GM21367 (cell line): ENCODE results near the gene PRPSAP2.
"Not testable (repeated sequence)": the region's sequence is repeated elsewhere in the genome, so short reads cannot be mapped to it uniquely, and the experiment has no call there.

Experiments used
- ATAC-seq: cut with Tn5 transposase; IDR thresholded peaks from one replicate; pipeline ENCODE4 v1.9.1; 2021; ENCODE audit not compliant: unreplicated experiment

The PRPSAP2 gene

GRCh38 chr17:18937981-18938691, 80.2 kb downstream of the PRPSAP2 start:
- no peak for ATAC-seq

DNA sequence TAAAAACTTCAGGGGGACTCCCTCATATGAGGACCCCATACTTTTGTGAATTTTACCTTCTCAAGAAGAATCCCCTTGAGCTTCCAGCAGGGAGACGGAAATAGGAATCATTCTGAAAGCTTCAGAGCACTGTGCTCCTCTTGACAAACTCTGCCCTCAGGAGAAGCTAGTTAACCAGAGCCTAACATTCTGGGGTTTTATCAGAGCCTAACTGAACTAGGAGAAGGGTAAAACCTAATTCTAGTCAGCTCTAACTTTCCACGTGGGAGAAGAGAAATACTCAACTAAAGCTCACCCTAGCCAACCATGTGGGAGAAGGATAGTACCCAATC, 80.7 kb downstream of the PRPSAP2 start:
- ATAC-seq: no peak

DNA sequence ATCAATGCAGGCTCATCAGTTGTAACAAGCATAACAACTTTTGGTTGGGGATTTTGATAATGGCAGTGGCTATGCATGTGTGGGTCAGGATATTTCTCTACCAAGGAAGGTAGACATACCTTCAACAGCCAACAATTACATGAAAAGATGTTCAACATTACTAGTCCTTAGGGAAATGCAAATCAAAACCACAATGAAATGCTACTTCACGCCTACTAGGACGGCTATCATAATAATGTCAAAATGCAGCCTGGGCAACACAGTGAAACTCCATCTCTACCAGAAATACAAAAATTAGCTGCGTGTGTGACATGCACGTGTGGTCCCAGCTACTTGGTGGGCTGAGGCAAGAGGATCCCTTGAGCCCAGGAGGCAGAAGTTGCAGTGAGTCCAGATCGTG, 86.7 kb downstream of the PRPSAP2 start:
- no peak for ATAC-seq

- no peak for ATAC-seq
Measured at GRCh38 chr17:18946536-18946935, 88.6 kb downstream of the PRPSAP2 start.

DNA sequence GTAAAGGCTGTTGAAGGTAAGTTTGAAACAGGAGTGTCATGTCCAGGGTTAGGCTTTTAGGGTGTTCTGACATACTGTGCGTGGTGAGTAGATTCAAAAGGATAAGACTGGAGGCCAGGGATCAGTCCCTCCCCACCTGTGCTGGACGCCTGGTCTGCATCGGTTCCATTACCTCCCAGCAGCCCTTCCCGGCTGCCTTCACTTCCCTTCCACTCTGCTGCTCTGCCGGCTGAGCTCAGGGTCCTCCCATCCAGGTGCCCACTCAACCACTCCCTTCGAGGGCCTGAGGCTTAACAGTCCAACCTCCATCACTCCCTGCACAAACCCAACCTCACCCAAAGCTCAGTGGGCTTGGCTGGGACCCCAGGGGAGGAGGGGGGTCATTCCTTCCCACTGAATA, 89.9 kb downstream of the PRPSAP2 start:
- no peak for ATAC-seq

DNA sequence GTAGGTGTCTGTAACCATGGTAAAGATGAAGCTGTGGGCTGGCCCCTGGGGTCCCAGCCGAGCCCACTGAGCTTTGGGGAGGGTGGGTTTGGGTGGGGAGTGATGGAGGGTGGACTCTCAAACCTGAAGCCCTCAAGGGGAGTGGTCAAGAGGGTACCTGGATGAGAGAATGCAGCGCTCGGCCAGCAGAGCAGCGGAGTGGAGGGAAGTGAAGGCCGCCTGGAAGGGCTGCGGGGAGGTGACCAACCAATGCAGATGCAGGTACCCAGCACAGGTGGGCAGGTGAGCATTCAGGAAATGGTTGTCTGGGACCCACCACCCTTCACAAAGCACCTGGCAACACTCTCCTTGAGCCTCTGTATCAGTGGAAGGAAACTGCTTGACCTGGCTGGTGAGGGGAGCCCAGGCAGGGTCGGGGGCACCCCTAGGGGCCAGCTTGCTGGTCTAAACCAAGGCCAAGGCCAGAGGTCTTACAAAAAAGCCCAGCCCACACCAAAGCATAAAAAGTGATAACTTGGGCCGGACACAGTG, 90.6 kb downstream of the PRPSAP2 start:
- ATAC-seq: no peak

DNA sequence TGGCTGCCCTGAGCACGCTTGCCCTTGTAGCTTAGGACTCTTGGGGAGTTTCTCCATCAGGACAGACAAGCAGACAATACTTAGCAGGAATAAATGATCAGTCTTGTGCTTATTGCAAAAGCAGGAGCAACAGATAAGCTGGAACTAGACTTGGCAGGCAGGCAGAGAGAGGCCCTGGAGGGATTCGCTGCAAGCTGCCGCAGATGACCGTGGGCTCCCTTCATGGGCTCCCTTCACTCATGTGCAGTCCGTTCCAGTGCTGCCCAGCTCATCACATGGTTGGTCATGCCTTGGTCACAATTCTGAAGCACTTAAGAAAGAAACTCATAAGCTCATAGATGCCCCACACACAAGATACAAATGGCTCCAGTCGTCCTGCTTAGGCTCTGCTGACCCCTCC, 91.6 kb downstream of the PRPSAP2 start:
- no peak for ATAC-seq

DNA sequence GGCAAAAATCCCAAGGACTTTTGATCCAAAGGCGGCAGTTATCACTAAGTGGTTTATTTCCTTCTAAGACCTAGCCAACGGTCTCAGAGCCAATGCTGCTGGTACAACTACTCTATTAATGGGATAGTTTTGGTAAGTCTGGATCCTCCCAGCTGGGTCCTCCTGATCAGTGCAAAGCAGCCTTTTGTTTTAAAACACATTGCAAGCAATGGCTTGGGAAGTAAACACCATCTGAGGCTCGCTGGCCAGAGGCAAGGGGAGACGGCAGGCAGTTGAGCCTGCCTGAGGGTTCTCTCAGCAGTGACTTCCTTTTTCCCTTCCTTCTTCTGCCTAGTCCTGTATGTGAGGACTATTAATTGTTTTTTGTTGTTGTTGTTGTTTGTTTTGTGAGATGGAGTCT, 92.4 kb downstream of the PRPSAP2 start:
- no peak for ATAC-seq

DNA sequence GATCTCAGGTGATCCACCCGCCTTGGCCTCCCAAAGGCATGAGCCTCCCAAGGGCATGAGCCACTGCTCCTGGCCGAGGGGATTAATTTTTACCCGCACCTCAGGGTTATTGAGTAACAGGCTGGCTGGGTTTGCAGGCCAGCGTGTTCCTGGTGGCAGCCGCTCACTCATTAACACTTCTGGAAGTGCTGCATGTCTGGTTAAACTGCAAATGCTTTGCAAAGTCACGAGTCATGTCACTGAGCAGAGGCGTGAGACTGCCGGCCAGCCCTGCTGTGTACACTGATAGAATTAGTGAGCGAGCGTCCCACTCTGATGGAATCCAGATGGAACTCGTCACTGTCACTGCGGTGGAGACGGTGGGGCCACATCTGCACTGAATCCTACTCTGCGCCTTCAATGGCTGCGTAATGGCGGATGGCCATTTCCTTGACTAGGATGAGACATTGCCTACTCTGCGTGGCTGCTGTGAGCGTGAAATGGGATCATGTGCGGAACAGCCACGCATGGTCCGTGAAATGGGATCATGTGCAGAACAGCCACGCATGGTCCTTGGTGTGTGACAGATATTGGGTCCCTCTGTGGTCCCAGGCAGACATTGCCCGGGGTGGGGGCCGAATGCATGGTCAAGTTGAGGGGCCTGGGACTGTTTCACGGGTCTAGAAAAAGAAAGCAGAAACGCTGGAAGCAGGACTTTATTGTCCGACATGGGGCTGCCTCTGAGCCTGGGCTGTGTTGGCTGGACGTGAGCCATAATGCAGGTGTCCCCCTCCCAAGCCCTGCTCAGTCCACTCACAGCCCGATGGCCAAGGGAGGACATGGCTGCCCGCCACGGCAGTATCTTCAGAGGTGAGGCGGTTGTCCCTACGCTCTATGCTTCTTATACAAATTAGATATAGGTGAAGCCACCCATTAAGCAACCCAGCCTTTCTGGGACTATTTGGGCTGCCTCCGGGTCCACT, 93.3 kb downstream of the PRPSAP2 start:
- no peak for ATAC-seq

DNA sequence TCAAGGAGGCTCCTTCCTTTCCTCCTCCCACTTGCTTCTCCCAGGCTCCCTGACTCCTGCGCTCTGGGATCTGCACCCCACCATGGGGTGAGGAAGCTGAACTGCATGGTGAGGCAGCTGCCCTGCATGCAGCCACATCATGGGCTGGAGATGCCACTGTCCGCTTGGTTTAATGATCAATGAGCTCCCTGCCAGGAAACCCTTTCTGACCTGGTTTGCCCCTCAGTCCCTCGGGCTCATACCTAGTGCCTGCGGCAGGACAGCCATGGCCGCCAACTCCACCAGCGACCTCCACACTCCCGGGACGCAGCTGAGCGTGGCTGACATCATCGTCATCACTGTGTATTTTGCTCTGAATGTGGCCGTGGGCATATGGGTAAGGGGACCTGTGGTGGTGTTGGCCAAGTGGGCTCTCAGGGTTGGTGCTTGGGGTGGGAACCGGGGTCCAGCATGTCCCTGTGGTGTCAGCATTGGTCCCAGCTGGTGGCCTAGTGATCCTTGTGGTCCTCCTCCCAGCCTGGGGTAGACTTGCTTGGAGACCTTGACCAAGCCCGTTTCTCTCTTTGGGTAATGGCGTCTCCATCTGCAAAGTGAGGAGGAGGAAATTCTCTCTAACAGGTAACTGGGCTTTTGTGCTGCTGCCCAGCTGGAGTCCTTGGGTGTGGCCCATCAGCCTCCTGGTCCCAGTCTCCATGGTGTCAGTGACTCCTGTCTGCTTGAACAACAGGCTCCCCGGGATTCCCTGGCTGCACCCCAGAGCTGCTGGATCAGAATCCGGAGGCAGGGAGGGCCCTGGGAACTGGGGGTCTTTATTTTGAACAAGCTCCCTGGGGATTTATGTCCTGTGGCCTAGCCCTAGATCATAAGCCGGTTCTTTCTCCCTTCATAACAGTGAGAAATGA, 94.3 kb downstream of the PRPSAP2 start, which contains the start of gene SLC5A10:
TSS of gene SLC5A10 (plus strand) at position 225 of the 902 bp plus-strand sequence. CDS start at position 266, 41 bp downstream.
- ATAC-seq: no peak

GRCh38 chr17:18953231-18953728, 95.3 kb downstream of the PRPSAP2 start:
- ATAC-seq: no peak

- no peak for ATAC-seq
Measured at GRCh38 chr17:18954321-18954720, 96.4 kb downstream of the PRPSAP2 start.

DNA sequence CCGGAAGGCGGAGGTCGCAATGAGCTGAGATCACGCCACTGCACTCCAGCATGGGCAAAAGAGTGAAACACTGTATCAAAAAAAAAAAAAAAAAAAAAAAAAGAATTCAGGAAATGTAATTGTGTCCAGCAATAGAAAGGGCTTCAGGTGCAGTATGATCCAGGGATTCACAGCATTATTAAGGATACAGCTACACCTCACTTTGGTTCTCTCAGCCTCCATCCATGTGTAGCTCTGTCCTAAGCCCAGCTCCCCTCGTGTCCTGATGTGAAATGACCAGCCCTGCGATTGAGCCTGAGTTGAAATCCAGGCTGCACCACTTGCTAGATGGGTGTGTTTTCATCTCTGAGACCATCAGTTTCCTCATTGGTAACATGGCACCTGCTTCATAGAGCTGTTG, 97.1 kb downstream of the PRPSAP2 start:
- ATAC-seq: no peak

GRCh38 chr17:18956021-18956420, 98.1 kb downstream of the PRPSAP2 start:
- ATAC-seq: not testable (repeated sequence)

DNA sequence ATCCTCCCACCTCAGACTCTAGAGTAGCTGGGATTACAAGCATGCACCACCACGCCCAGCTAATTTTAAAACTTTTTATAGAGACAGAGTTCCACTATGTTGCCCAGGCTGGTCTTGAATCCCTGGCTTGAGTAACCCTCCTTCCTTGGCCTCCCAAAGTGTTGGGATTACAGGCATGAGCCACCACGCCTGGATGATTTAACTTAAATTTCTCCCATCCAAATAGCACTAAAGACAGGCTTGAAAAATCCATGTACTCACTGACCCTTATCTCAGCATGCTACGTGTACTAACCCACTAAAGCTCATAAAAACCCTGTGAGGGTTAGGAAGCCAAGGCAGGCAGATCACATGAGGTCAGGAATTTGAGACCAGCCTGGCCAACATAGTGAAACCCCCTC, 98.7 kb downstream of the PRPSAP2 start:
- ATAC-seq: no peak

DNA sequence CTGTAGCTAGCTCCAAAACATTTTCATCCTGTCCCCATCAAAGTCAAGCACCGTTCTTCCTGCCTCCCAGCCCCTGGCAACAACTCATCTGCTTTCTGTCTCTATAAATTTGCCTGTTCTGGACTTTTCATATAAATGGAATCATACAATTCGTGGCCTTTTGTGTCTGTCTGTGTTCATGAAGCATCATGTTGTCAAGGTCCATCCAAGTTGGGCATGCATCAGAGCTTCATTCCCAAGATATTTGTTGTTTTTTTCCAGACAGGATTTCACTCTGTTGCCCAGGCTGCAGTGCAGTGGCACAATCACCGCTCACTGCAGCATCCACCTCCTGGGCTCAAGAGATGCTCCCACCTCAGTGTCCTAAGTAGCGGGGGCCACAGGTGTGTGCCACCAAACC, 99.9 kb downstream of the PRPSAP2 start:
- ATAC-seq: no peak

DNA sequence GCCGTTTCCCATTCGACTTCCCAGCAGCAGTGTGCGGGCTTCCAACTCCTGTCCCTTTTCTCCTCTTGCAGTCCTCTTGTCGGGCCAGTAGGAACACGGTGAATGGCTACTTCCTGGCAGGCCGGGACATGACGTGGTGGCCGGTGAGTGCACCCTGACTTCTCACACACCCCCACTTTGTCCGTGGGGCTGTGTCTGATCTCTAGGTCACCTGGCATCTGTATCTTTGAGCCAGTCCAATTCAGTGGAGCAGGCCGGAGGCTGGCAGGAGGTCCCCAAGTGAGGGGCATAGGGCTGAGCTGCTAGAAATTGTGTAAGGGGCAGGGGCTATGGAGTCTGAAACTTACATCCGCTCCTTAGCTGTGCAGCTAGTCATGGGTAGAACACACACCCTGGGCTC, 100.7 kb downstream of the PRPSAP2 start:
- ATAC-seq: no peak

- no peak for ATAC-seq
Measured at GRCh38 chr17:18959071-18959844, 101.3 kb downstream of the PRPSAP2 start.

DNA sequence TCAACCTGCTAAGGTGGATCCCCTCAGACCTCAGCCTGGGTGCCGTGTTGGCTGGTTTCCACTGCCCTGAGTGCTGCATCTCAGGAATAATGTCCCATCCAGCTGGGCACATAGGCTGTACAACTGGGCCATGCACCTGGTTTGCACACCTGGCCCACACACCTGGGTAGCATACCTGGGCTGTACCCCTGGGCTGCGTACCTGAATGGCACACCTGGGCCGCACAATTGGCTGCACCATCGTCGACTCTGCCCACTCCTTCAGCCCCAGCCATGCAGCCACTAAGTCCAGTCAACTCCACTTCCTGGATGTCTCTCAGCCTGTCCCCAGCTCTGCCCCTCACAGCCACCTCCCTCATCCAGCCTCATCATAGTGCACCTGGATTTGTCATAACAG, 101.9 kb downstream of the PRPSAP2 start:
- no peak for ATAC-seq

- no peak for ATAC-seq
Measured at GRCh38 chr17:18960241-18960665, 102.3 kb downstream of the PRPSAP2 start.
